ENCODE data around the gene DAB2.

- TF ChIP-seq EZH2 (IDR thresholded peaks at IDR 0.05; ENCODE audit: low read length, missing control alignments) (no peak), CTCF (conservative IDR thresholded peaks at IDR 0.05 in 1 of 2, IDR thresholded peaks at IDR 0.05 in 1 of 2; ENCODE audit: low read depth in 1 of 2, low read length in 2 of 2) (no peak)
These were observed 29.8 kb downstream of the DAB2 start for GRCh38 chr5:39394946-39395345.

Data from fibroblast of lung (primary cell).